ENCODE measurements around the gene GRIK4. TPM values are rescaled to one million over a fixed set of nuclear protein-coding genes. Genes with fewer than 3 reads are reported as not detected.

The GRIK4 gene
- total and polyA plus RNA-seq, 11 donors = 0.04 to 0.45 (median 0.12) TPM; not detected in 6

DNA sequence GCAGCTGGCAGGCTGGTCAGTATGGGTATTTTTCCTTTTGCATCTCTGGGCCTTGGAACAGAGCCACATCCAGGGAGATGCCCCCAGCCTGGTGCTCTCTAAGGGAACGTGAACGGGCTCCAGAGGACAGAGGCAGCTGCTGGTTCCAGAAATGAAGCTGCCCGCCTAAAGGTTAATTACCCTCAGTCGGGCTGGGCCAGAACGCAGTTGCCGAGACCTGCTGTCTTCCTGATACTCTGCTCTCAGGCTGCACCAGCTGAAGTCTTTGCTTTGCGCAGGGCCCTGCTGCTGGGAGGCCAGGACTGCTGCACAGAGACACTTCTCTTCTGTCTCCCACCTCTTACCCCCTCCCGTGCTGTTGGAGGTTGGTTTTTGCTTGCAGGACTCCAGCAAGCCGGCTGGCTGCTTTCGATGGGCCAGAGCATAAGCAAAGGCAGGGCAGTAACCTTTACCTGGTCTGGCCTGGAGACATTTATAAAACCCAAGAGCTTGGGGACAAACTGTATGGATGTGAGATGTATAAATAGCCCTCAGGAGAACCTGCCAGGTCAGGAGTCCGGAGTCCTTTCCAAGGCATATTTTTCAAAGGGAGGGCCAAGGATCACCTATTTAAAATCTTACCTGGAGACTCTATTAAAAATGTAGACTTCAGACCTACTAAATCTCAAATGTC, 197.1 kb downstream of the GRIK4 start:
- H3K4me3 ChIP-seq = no peak overlapping the region
- WGBS, 4 donors = 64 to 78% (median 67%) methylated on average over 10 to 11 of the region's 11 CpGs
- TF ChIP-seq POLR2A (IDR thresholded peaks at IDR 0.05) = no peak
- TF ChIP-seq, protein P1, sequence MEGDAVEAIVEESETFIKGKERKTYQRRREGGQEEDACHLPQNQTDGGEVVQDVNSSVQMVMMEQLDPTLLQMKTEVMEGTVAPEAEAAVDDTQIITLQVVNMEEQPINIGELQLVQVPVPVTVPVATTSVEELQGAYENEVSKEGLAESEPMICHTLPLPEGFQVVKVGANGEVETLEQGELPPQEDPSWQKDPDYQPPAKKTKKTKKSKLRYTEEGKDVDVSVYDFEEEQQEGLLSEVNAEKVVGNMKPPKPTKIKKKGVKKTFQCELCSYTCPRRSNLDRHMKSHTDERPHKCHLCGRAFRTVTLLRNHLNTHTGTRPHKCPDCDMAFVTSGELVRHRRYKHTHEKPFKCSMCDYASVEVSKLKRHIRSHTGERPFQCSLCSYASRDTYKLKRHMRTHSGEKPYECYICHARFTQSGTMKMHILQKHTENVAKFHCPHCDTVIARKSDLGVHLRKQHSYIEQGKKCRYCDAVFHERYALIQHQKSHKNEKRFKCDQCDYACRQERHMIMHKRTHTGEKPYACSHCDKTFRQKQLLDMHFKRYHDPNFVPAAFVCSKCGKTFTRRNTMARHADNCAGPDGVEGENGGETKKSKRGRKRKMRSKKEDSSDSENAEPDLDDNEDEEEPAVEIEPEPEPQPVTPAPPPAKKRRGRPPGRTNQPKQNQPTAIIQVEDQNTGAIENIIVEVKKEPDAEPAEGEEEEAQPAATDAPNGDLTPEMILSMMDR (IDR thresholded peaks at IDR 0.05) = no peak
- no peak for DNase-seq
- intact Hi-C loops (cut with DNase I) = no loop called here
- peaks cover 0 to 11% (median 2%) of the 10 kb centered on the region in 12 donors for H3K4me1 ChIP-seq
- peak in 1 of 4 donors; percentile 45 for ATAC-seq
- H3K27me3 ChIP-seq = peaks cover 0 to 4% (median 0%) of the 10 kb centered on the region in 9 donors
- no peaks in the 10 kb centered on the region for H3K36me3 ChIP-seq
- H3K9me3 ChIP-seq = peaks cover 0 to 33% (median 5%) of the 10 kb centered on the region in 12 donors
- no peak overlapping the region for H3K27ac ChIP-seq

- Histone ChIP-seq H3K27ac (no peak overlapping the region), H3K27me3 (peaks cover 0 to 10% (median 0%) of the 10 kb centered on the region in 9 donors), H3K4me3 (no peak overlapping the region), H3K9me3 (peaks cover 0 to 30% (median 5%) of the 10 kb centered on the region in 12 donors), H3K36me3 (no peaks in the 10 kb centered on the region), H3K4me1 (peaks cover 0 to 11% (median 2%) of the 10 kb centered on the region in 12 donors)
- DNase-seq (no peak), ATAC-seq (no peak)
- TF ChIP-seq, protein P1 (IDR thresholded peaks at IDR 0.05) = no peak
- no peak for TF ChIP-seq POLR2A (IDR thresholded peaks at IDR 0.05)
- WGBS, 4 donors = 82 to 92% (median 86%) methylated on average over 10 of the region's 10 CpGs
- intact Hi-C loops (cut with DNase I) = no loop called here
Measured at GRCh38 chr11:120709808-120710207, 198.3 kb downstream of the GRIK4 start.

DNA sequence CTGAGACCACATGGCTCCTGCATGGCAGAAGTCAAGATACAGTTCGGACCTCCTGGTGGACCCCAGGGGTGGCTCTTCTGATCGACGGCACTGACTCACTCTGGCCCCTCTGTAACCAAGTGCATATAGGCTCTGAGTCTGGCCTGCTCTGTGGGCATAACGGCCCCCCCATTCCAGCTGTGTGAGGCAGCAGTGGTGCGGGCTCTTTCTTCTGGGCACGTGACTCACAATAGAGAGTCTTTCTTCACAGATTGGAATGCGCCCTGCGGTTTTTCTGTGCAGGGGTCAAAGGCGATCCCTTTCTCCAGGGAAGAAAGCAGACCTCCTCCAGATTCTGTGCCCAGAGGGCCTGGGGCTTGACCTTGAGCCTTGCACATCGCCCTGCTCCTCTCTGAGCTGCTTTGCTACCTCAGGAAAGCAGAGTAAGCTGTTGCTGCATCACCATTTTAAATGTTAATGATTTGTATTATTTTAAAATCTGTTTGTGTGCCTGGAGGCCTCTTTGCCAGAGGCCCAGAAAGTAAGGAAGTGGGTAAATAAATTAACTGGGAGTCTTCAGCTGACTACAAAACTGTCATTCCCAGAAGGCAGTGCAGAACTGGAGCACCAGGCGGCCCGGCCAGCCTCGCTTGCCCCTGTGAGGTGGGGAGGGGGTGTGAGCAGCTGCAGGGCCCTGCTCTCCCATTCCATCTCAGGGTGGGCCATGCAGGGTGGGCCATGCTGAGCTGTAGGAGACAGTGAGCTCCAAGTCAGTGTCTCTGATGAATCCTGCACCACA, 199.0 kb downstream of the GRIK4 start:
- Histone ChIP-seq H3K4me1 (peaks cover 0 to 15% (median 4%) of the 10 kb centered on the region in 12 donors), H3K36me3 (no peaks in the 10 kb centered on the region), H3K27ac (no peak overlapping the region), H3K4me3 (no peak overlapping the region), H3K9me3 (peaks cover 0 to 23% (median 3%) of the 10 kb centered on the region in 12 donors), H3K27me3 (peaks cover 0 to 14% (median 0%) of the 10 kb centered on the region in 9 donors)
- ATAC-seq = peak in 3 of 4 donors; percentile 28 to 61 (median 47)
- TF ChIP-seq, protein P1 (IDR thresholded peaks at IDR 0.05) = no peak
- TF ChIP-seq POLR2A (IDR thresholded peaks at IDR 0.05) = no peak
- DNase-seq = peak in 1 of 5 donors; percentile 14
- 56 to 74% (median 64%) methylated on average over 10 to 13 of the region's 13 CpGs for WGBS, 4 donors
- intact Hi-C loops (cut with DNase I) = no loop called here

DNA sequence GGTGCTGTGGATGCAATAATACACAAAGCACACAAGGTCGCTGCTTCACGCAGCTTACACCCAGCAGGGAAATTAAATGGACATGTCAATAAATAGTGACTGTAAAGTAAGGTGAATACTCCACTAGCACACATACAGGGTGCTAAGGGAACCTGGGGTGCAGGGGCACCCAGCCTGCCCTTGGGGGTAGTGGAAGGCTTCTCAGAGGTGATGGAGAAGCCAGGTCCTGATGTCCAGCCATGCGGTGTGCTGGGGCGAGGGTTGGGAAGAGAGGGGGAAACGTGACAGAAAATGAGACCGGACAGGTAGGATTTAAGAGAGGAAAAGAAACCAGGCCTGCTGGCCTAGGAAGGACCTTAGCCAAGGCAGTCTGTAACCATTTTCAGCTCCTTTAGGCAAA, 200.5 kb downstream of the GRIK4 start:
- DNase-seq = no peak
- Histone ChIP-seq H3K9me3 (peaks cover 0 to 18% (median 3%) of the 10 kb centered on the region in 12 donors), H3K27me3 (peaks cover 0 to 18% (median 0%) of the 10 kb centered on the region in 9 donors), H3K27ac (no peak overlapping the region), H3K36me3 (no peaks in the 10 kb centered on the region), H3K4me3 (no peak overlapping the region), H3K4me1 (peaks cover 0 to 15% (median 4%) of the 10 kb centered on the region in 12 donors)
- 93 to 98% (median 96%) methylated on average over 6 of the region's 6 CpGs for WGBS, 4 donors
- TF ChIP-seq, protein P1 (IDR thresholded peaks at IDR 0.05) = no peak
- no peak for TF ChIP-seq POLR2A (IDR thresholded peaks at IDR 0.05)
- intact Hi-C loops (cut with DNase I) = no loop called here
- ATAC-seq = no peak
